Stimulated activated naive CD4-positive, alpha-beta T cell (primary cell): ENCODE data around the gene BRF1.

Source experiments
- DNase-seq, 6 experiments: peaks; one replicate each; lab custom pipeline; 2025; lab: John Stamatoyannopoulos, UW

Gene BRF1

GRCh38 chr14:105193916-105194782 is 106.7 kb downstream of the BRF1 start:
- DNase-seq: peak in 4 of 6 experiments; percentile 20 to 33 (median 27)

- DNase-seq: peak in 1 of 6 experiments; percentile 41
Measured at GRCh38 chr14:105192866-105193731, 107.7 kb downstream of the BRF1 start.

GRCh38 chr14:105187935-105188524 is 112.8 kb downstream of the BRF1 start:
- no peak for DNase-seq

- DNase-seq: no peak
Measured at GRCh38 chr14:105187116-105187515, 113.7 kb downstream of the BRF1 start.

- DNase-seq: no peak
Measured at GRCh38 chr14:105185973-105186372, 114.8 kb downstream of the BRF1 start.

- no peak for DNase-seq
Measured at GRCh38 chr14:105185001-105185400, 115.8 kb downstream of the BRF1 start.

GRCh38 chr14:105184461-105184860 is 116.3 kb downstream of the BRF1 start:
- no peak for DNase-seq

GRCh38 chr14:105182296-105183020 is 118.3 kb downstream of the BRF1 start:
- DNase-seq: peak in 1 of 6 experiments; percentile 21

- DNase-seq: peak in 1 of 6 experiments; percentile 39
Measured at GRCh38 chr14:105181549-105182295, 119.1 kb downstream of the BRF1 start.

- peak; percentile 64 to 93 (median 82) for DNase-seq
Measured at GRCh38 chr14:105180592-105181548, 119.9 kb downstream of the BRF1 start, which contains the start of gene NUDT14. TSS of gene NUDT14 (minus strand) at chr14:105181312. CDS start at chr14:105181209, 103 bp downstream.

GRCh38 chr14:105179191-105179590 is 121.6 kb downstream of the BRF1 start:
- DNase-seq: no peak

- no peak for DNase-seq
Measured at GRCh38 chr14:105178868-105179140, 122.0 kb downstream of the BRF1 start.

- DNase-seq: no peak
Measured at GRCh38 chr14:105178069-105178867, 122.5 kb downstream of the BRF1 start.

GRCh38 chr14:105177082-105177481 is 123.7 kb downstream of the BRF1 start:
- DNase-seq: no peak

- DNase-seq: no peak
Measured at GRCh38 chr14:105176513-105176912, 124.3 kb downstream of the BRF1 start.

GRCh38 chr14:105173901-105174894 is 126.6 kb downstream of the BRF1 start:
- no peak for DNase-seq

- DNase-seq: no peak
Measured at GRCh38 chr14:105173145-105173544, 127.7 kb downstream of the BRF1 start.

GRCh38 chr14:105172476-105172875 is 128.3 kb downstream of the BRF1 start:
- no peak for DNase-seq
